Stimulated activated CD8-positive, alpha-beta memory T cell treated with anti-CD3 and anti-CD28 coated beads, Interleukin-12 subunit alpha, Interleukin-12 subunit beta, amount 100 ng/mL, for 24 hours (primary cell): ENCODE data around the gene DYRK4.
"Not testable (repeated sequence)": the region's sequence is repeated elsewhere in the genome, so short reads cannot be mapped to it uniquely, and the experiment has no call there.

Source experiments
- DNase-seq: peaks from one replicate; pipeline ENCODE4 v3.0.0-alpha.2; 2020; ENCODE audit errors: extremely low read depth

DYRK4 gene, protein sequence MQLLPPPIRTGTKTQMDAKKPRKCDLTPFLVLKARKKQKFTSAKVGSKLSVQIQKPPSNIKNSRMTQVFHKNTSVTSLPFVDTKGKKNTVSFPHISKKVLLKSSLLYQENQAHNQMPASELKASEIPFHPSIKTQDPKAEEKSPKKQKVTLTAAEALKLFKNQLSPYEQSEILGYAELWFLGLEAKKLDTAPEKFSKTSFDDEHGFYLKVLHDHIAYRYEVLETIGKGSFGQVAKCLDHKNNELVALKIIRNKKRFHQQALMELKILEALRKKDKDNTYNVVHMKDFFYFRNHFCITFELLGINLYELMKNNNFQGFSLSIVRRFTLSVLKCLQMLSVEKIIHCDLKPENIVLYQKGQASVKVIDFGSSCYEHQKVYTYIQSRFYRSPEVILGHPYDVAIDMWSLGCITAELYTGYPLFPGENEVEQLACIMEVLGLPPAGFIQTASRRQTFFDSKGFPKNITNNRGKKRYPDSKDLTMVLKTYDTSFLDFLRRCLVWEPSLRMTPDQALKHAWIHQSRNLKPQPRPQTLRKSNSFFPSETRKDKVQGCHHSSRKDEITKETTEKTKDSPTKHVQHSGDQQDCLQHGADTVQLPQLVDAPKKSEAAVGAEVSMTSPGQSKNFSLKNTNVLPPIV

DNA sequence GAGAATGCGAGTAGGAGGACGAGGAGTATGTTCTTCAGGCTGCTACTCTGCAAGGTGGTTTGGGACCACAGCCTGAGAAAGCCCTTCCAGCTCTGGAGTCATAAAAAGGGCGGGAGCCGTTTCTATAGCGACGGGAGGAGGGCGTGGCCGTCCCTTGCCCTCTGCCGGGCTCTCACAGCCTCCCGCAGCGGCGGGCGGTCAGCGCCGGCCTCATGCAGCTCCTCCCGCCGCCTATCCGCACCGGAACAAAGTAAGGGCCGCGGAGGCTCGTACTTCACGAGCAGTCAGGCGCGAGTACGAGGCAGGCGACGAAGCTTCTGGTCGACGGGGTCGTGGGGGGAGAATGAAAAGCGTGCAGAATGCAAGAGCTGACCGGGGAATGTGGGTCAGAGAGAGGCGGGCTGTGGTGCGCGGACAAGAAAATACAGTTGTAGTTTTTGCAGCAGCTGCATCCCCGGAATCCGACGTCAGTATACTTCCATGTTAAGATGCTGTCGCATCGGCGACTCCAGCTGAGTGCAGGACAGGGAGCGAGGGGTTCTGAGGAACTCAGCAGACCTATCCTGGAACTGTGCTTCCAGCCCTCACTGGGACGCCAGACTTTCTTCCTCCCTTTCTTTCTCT is at the start of gene DYRK4:
TSS of gene DYRK4 (plus strand) at position 175 of the 624 bp plus-strand sequence. CDS start at position 213, 38 bp downstream.
- no peak for DNase-seq

DNA sequence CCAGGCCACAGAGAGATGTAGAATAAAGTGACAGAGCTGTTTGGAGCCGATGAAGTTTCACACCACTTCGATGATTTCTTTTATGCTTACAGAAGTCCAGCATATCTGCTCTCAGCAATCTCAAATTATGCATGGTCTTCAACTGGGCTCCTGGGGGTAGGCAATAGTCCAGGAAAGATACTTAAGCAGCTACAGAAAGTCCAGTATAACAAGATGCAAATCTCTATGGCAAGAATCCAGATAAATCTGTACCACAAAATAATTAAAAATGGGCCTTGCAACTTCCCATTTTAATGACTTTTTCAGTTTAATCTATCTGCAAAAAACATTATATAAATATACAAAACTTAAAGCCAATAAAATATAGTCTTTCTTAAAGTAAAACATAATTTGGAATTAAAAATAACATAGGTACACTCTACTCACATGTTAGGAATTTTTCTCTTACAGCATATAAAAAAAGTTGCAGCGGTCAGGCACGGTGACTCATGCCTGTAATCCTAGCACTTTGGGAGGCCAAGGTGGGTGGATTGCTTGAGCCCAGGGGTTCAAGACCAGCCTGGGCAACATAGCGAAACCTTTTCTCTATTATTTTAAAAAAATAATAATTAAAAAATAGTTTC is 43.8 kb upstream of the DYRK4 start:
- DNase-seq = no peak

DNA sequence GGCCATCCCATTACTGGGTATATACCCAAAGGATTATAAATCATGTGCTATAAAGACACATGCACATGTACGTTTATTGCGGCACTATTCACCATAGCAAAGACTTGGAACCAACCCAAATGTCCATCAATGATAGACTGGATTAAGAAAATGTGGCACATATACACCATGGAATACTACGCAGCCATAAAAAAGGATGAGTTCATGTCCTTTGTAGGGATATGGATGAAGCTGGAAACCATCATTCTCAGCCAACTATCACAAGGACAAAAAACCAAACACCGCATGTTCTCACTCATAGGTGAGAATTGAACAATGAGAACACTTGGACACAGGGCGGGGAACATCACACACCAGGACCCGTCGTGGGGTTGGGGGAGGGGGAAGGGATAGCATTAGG is 38.6 kb upstream of the DYRK4 start:
- DNase-seq = not testable (repeated sequence)

DNA sequence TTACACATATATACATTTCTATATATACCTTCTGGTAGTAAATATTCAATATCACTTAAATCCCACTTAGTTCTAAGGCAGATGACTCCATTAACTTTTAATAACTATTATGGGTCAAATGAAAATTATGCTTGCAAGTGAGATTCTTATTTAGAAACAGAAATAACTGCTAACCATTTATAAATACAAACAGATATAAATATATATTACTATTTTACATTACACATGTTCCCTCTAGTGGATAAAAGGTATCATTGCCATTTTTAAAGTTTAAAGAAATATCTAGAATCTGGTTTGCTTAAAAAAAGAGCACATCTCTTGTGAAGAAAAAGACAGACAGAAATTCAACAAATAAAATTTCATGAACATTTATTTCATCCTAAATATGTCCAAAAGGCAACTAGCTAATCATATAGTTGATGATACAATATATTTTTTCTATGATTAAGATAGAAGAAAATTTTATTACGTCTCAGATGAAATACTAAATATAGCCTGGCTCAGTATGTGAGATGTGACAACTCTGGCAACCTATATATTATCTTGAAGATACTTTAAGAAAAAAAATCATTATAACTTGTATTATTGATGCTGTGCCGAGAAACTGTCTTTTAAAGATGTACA is 35.0 kb upstream of the DYRK4 start:
- DNase-seq = no peak

DNA sequence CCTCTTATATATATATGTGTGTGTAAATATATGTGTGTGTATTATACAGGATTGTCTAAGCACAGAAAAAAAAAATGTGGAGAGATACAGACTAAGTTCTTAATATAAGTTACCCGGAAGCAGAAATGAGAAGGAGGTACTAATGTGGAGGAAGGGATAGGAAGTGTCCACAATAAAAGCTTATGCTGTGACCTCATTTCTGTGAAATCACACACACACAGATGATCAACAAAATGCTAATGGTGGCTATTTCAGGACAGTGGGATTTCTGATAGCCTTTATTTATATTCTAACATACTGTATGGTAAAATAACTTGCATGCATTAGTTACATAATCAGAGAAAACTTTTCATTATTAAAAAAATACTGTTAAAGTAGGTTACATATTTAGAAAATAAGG is 31.8 kb upstream of the DYRK4 start:
- DNase-seq = no peak

DNA sequence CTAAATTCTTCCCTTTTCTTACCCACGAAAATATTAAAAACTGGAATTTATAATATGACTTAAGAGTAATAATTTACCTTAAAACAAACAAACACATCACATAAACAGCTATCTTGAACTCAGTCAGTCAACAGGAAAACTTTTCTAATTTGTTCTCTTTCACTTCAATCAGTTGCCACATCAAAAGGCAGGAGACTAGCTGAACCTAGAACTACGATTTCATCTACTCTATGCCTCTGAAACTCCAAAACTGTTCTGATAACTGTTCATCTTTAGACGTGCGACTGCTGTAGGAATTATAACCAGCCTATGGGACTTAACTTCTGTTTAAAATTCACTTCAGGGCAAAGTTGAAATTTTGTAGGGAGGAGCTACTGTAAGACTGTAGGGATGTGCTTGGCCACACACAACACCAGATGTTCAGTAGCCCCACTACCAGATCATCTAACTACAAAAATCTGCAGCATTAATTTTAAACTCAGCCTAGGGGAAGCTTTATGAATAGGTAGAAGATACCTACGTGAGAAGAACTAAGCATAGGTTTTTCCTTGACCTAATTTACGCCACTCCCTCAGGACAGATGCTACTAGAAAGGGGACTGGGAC is 30.9 kb upstream of the DYRK4 start:
- no peak for DNase-seq

DNA sequence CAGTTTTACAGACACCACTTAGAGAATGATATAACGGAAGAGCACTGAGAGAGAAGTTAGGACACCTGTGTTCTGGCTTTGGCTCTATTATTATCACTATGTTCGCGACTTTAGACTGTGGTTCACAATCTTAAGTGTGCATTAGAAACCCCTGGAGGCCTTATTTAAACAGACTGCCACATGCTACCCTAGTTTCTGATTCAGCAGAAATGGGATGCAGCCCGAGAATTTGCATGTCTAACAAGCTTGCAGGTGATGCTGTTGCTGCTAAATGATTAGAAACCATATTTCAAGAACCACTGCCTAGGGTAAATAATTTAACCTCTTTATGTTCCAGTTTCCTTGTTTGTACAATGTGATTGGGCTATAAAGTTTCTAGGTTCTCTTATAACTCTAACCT is 26.9 kb upstream of the DYRK4 start:
- no peak for DNase-seq

DNA sequence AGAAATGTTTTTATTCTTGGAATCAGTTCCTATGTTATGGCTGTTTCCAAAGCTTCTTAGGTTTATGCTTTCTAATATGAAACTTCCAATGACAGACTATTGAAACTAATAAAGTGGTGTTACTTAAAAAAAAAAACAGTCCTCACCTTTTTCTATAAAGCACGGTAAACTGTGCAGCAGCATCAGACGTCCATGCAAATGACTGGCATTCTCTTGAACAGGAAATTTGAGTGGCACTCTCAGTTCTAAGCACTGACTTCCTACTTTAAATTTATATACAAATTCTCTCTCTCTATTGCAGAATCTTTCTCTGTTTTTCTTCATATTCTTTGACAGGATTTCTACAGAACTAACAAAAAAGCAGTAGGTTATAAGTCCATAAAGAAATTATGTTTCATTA is 26.1 kb upstream of the DYRK4 start:
- DNase-seq = no peak

DNA sequence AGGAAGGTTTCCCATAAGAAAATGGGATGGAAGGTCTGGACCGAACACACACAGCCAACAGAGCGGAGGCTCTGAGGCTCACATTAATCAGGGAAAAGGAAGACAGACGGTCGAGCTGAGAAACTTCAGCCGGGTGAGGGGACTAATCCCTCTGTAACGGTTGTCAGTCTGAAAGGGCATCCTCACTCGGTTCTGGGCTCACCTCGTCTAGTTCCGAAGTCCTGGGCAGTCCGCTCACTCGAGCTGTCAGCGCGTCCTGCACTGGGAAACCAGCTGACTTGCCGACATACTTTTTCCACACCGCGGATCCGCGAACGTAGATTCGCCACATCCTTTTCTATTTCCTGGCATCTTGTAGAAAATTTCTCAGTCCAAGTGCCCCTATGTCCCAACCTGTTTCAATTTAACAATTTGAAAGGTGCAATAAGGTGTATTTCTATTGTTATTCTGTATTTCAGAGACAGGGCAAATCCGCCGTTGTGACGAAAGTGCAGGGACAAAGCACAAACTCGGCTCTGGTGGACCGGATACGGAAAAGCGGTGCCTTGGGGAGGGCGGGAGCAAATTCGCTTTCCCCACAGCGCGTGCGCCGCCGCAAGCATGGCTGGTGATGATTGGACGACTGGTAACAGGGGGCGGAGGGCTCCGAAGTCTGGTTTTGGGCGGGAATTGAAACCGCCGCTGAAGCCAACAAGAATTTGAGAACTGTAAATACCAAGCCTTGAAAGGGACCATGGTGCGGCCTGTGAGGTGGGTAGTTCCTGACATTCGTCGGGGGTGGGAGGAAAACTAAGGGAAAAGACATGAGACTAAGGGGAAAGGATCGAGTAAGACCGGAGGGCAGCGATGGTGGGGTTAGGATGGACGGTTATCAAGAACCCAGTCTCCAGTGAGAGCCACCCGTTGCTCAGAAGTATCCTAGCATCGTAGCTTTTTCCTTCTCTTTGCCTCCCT is 23.5 kb upstream of the DYRK4 start, which contains the start of gene RAD51AP1:
TSS of gene RAD51AP1 (plus strand) at position 684 of the 954 bp plus-strand sequence. CDS start at position 734, 50 bp downstream.
- peak; percentile 85 for DNase-seq

DNA sequence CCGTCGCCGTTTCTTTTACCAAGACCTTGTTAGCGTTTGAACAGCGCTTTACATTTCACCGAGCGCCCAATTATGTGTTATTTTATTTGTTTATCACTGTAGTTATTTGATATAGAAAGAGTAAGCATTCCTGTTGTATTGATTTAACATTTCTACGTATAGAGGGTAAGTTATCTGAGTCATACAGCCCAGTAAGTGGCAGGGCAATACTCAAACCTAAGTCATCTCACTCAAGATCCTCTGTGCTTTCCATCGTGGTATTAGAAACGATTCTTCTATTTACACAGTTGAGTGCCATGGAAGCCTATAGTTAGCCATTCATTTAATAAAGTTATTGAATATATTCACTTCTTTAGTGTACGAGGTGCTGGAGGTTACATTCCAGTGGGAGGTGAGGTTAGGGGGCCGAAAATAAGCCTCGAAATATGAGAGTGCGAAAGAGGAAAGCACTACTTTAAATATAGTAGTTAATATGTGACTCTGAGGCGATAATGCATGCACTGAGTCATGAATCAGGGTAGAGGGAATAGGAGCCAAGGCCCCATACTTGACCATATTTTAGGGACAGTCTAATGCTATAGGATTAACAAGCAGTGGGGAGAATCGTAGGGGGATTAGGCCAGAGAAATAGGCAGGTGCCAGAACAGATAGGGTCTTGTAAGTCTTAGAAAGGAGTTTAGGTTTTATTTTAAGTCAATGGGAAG is 22.7 kb upstream of the DYRK4 start:
- DNase-seq = no peak

DNA sequence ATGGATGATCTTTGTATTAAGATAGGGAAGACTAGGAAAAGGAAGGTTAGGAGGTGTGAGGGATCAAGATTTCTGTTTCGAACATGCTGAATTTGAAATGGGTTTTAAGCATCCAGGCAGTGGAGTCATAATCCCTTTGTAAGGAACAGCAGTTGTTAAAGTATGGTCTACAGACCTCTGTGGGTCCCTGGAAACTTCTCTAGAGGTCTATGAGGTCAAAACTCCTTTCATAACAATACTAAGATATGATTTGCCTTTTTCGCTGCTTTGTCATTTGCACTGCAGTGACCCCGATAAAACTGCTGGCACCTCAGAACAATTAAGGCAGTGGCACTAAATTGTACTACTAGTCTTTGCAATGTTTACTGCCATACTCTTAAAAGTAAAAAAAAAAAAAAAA is 21.8 kb upstream of the DYRK4 start:
- DNase-seq = no peak

DNA sequence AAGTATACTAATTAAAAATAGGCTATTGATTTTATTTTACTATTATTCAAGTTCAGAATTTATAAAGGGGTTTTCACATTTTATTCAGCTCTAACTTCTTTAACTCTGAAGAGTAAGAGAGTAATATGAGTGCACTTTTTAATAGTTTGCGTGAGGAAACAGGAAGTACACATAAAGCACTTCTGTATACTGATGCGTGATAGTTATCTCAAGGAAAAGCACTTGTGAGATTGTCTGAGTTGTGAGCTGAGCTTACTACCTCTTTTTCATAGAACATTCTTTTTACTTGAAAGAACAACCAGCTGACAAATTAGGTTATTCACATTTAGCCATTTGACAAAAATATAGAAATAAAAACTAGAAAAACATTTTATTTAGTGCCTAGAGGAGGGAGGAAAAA is 21.4 kb upstream of the DYRK4 start:
- DNase-seq = no peak

DNA sequence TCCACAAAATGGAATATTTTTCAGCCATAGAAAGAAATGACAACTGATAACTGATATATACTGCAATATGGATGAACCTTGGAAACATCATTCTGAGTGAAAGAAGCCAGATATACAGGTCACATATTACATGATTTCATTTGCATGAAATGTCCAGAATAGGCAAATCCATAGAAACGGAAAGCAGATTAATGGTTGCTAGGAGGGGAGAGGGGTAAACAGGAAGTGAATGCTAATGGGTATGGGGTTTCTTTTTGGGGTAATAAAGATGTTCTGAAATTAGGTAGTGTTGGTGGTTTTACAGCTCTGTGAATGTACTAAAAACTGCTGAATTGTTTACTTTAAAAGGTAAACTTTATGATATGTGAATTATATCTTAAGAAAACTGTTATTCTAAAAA is 16.8 kb upstream of the DYRK4 start:
- no peak for DNase-seq

DNA sequence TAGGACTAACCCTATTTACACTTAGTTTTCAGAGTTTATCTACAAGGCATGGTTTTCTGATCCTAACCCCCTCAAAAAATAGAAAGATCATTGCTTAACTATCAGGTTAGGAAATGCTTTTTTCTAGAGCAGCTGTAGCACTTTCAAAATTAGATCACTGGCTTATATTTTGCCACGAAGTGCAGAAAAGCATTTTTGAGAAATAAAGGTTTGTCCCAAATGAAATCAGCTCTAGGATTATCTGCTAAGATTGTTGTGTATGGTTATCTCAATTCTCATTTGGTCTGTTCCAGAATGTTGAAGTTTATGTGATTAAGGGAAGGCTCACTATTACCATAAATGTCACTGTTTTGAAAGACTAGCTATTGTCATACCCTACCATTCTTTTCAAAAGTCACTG is 9.8 kb upstream of the DYRK4 start:
- DNase-seq = no peak

DNA sequence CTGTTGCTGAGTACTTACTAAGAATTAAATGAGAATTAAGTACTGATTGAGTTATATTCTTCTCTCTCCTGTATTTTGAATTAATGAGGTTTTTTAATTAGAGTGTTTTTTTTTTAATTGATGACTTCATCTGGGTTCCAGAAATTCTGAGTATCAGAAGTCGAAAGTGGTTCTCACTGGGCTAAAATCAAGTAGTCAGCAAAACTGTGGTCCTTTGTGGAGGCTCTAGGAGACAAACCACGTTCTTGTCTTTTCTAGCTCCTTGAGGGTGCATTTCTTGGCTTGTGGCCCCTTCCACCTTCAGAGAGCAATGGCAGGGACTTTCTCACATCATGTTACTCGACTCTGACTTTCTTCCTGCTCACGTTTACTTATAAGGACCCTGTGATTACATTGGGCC is 8.1 kb upstream of the DYRK4 start:
- no peak for DNase-seq

DNA sequence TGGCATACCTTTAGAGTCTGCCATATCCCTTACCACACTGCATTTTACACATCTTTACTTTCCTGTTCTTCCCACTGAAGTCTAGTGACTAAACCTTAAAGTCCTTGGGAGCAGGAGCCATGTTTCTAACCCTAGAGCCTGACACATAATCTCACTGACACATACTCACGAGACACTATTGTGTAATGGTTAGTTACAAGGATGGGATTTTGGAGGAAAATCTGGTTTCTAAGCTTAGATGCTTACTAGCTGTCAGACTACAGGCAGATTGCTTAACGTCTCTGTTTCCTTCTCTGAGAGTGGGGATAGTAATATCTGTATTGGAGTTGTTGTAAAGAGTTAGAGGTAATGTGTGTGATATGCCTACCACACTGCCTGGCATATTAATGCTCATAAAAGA is 6.2 kb upstream of the DYRK4 start:
- no peak for DNase-seq

DNA sequence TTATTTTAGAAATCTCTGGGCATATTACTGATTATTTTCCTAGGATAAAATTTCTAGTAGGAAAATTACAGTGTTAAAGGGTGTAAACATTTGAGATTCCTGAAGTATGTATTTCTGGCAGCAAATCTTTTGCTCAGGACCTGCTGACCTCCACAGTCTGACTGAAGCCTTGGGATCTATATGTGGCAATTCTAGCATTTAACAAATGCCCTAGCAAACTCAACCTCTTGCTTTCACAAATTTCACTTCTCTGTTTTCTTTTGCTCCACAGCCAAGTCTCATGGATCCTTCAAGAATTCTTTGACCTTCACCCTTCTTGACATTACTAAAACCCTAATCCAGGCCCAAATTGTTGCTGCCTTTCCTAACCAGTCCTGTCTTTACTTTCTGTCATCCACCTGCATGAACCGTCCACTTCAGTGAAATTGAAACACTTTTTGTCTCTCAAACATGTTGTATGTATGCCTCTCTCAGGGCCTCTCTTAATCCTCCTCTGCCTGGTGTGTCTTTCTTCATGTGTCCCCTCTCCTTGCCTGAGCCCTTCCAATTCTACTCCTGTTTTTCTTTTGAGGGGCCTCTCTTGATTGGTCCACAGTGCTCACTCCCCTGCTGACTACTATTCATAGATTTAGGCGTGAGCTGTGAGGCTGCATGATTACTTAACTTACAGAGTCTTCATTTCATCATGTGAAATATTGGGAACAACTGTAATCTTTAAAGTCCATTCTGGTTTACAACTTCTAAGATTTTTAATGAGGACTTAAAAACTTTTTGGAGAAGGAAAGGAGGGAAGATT is 5.1 kb upstream of the DYRK4 start:
- DNase-seq = no peak

DNA sequence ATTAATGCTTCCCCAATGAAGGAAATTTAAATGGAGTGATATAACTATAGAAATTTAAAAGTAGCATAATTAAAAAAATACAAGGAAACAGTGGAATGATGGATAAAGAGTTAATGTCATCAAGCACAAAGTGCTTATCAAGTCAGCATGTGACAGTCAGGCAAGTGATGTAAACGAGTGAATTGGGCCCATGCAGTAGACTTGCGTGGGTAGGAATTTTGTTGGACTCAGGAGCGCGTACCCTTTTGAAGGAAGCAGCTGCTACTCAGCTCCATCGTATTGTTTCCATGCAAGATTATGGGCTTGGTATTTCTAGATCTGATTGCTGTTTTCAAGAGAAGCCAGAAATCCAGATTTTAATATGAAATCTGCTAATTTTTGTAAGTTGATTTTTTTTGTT is 4.4 kb upstream of the DYRK4 start:
- DNase-seq = no peak

DNA sequence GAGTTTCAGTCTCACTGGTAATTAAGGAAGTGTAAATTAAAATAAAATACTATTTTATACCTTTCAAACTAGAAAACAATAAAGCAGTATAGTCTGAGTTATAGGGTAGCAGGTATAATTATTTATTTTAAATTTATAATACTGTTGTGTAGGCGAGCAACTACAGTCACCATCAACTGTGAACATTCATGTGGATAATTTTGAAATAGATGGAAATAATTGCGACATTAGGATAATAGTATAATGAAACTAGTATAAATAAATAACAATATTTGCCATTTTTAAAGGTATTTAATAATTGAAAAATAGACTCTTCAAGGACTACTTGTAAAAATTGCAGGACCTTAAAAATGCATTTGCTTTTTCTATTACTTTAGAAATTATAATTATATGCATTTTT is 3.8 kb upstream of the DYRK4 start:
- DNase-seq = no peak
